Breast epithelium (tissue), 4 donors: ENCODE data around the gene PRRC2C. TPM values are rescaled to one million over a fixed set of nuclear protein-coding genes. Genes with fewer than 3 reads are reported as not detected.

Experiments
- DNase-seq, 2 donors: peaks; one replicate each; pipeline ENCODE4 v3.0.0-alpha.2; 2019; ENCODE audit warnings: low spot score in 2 of 2
- H3K27ac ChIP-seq, 2 donors: fragments of 200-600 bp; sonication (generic) in 1 of 2; one replicate each; pipeline ENCODE4 v1.5.1; 2016 to 2019; ENCODE audit warnings: mild to moderate bottlenecking in 1 of 2
- H3K27me3 ChIP-seq, 2 donors: fragments of 200-600 bp; sonication (generic) in 1 of 2; one replicate each; pipeline versions ENCODE4 v1.5.1 to v1.6.0; 2017 to 2019; ENCODE audit warnings: control low read depth in 1 of 2, mild to moderate bottlenecking in 1 of 2
- H3K36me3 ChIP-seq: fragments of 200-600 bp; one replicate; pipeline ENCODE4 v1.5.1; 2019
- H3K4me1 ChIP-seq, 2 donors: fragments of 200-600 bp; sonication (generic); one replicate each; pipeline ENCODE4 v1.5.1; 2016 to 2019; ENCODE audit warnings: control low read depth in 1 of 2
- H3K4me3 ChIP-seq, 3 donors: fragments of 200-600 bp; sonication (generic); 1 replicate in 2 of 3; 2 replicates in 1 of 3; pipeline ENCODE4 v1.5.1; 2016 to 2019; ENCODE audit warnings: mild to moderate bottlenecking in 3 of 3, moderate library complexity in 2 of 3
- H3K9me3 ChIP-seq, 2 donors: fragments of 200-600 bp; sonication (generic) in 1 of 2; one replicate each; pipeline ENCODE4 v1.5.1; 2016 to 2019; ENCODE audit warnings: control low read depth in 1 of 2
- POLR2A ChIP-seq: fragments of 450-650 bp; IDR thresholded peaks from one replicate; pipeline ENCODE4 v1.6.1; 2016; ENCODE audit warnings: antibody characterized with exemption, mild to moderate bottlenecking, moderate library complexity
- POLR2AphosphoS5 ChIP-seq, 3 donors: sonication (generic); formaldehyde crosslinking; IDR thresholded peaks; one replicate each; pipeline ENCODE4 v1.6.1; 2017; ENCODE audit warnings: antibody characterized with exemption in 3 of 3
- intact Hi-C: fragments of 100-400 bp; cut with DNase I; formaldehyde crosslinking; loops from one replicate; pipeline ENCODE4 v1.15.1; 2023; ENCODE audit warnings: low total_unique reads
- total RNA-seq, 3 donors: library from RNA; depleted of rRNA; stranded (reverse); fragments of >200 nt; gene quantifications; one replicate each; pipeline ENCODE4 v1.1.0, GENCODE V29; 2016
- TF ChIP-seq, protein P1 (sequence below), 3 donors: fragments of 450-650 bp; IDR thresholded peaks; one replicate each; pipeline ENCODE4 v1.5.1; 2016 to 2017; ENCODE audit warnings: antibody characterized with exemption in 3 of 3, mild to moderate bottlenecking in 3 of 3, moderate library complexity in 3 of 3

PRRC2C gene
- total RNA-seq, 3 donors from 2014 or later, result 91.1 to 126 (median 96.0) TPM

DNA sequence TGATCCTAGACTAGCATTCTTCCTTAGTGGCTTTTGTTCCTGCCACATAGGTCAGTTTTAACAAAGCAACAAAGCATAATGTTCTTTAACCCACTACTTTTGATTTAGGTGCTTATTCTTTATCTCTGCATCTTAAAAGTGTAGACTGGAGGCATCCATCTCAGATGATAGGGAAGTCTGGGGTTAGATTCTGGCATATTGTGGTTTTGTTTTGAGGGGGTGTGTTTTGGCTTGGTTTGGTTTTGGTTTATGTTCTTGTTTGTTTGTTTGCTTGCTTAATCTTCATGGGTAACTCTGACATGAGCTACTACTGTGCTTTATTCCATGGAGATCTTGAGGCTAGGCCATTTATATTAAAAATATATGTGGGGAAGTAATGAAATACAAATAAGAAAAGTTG lies 96.4 kb downstream of the PRRC2C start:
- Histone ChIP-seq H3K9me3 (no peaks in the 10 kb centered on the region), H3K4me3 (no peak overlapping the region), H3K36me3 (peaks cover 7% of the 10 kb centered on the region), H3K27me3 (no peaks in the 10 kb centered on the region), H3K4me1 (no peaks in the 10 kb centered on the region), H3K27ac (no peak overlapping the region)
- DNase-seq, result no peak
- TF ChIP-seq POLR2A (no peak), POLR2AphosphoS5 (IDR thresholded peaks at IDR 0.05) (no peak)
- TF ChIP-seq, protein P1, sequence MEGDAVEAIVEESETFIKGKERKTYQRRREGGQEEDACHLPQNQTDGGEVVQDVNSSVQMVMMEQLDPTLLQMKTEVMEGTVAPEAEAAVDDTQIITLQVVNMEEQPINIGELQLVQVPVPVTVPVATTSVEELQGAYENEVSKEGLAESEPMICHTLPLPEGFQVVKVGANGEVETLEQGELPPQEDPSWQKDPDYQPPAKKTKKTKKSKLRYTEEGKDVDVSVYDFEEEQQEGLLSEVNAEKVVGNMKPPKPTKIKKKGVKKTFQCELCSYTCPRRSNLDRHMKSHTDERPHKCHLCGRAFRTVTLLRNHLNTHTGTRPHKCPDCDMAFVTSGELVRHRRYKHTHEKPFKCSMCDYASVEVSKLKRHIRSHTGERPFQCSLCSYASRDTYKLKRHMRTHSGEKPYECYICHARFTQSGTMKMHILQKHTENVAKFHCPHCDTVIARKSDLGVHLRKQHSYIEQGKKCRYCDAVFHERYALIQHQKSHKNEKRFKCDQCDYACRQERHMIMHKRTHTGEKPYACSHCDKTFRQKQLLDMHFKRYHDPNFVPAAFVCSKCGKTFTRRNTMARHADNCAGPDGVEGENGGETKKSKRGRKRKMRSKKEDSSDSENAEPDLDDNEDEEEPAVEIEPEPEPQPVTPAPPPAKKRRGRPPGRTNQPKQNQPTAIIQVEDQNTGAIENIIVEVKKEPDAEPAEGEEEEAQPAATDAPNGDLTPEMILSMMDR (IDR thresholded peaks at IDR 0.05), result no peak
- intact Hi-C loops, result no loop called here

- H3K4me3 ChIP-seq, result no peak overlapping the region
- no peak overlapping the region for H3K27ac ChIP-seq
- H3K36me3 ChIP-seq, result peaks cover 7% of the 10 kb centered on the region
- intact Hi-C loops, result no loop called here
- H3K27me3 ChIP-seq, result no peaks in the 10 kb centered on the region
- H3K9me3 ChIP-seq, result no peaks in the 10 kb centered on the region
- TF ChIP-seq POLR2A (no peak), POLR2AphosphoS5 (IDR thresholded peaks at IDR 0.05) (no peak)
- TF ChIP-seq, protein P1 (IDR thresholded peaks at IDR 0.05), result no peak
- no peaks in the 10 kb centered on the region for H3K4me1 ChIP-seq
- DNase-seq, result no peak
These were observed 97.3 kb downstream of the PRRC2C start for GRCh38 chr1:171582589-171582988.

- no peak overlapping the region for H3K4me3 ChIP-seq
- no peaks in the 10 kb centered on the region for H3K27me3 ChIP-seq
- peaks cover 15% of the 10 kb centered on the region for H3K36me3 ChIP-seq
- DNase-seq, result no peak
- no peaks in the 10 kb centered on the region for H3K9me3 ChIP-seq
- TF ChIP-seq POLR2A (no peak), POLR2AphosphoS5 (IDR thresholded peaks at IDR 0.05) (no peak)
- TF ChIP-seq, protein P1 (IDR thresholded peaks at IDR 0.05), result no peak
- no peak overlapping the region for H3K27ac ChIP-seq
- intact Hi-C loops, result no loop called here
- H3K4me1 ChIP-seq, result no peaks in the 10 kb centered on the region
These were observed 98.4 kb downstream of the PRRC2C start for GRCh38 chr1:171583591-171584201.

- no peak overlapping the region for H3K4me3 ChIP-seq
- TF ChIP-seq POLR2AphosphoS5 (IDR thresholded peaks at IDR 0.05) (no peak), POLR2A (no peak)
- TF ChIP-seq, protein P1 (IDR thresholded peaks at IDR 0.05), result no peak
- H3K9me3 ChIP-seq, result no peaks in the 10 kb centered on the region
- H3K4me1 ChIP-seq, result no peaks in the 10 kb centered on the region
- intact Hi-C loops, result no loop called here
- no peak for DNase-seq
- H3K36me3 ChIP-seq, result peaks cover 15% of the 10 kb centered on the region
- H3K27ac ChIP-seq, result no peak overlapping the region
- no peaks in the 10 kb centered on the region for H3K27me3 ChIP-seq
These were observed 100.4 kb downstream of the PRRC2C start for GRCh38 chr1:171585715-171586114.

GRCh38 chr1:171588230-171588629 lies 102.9 kb downstream of the PRRC2C start:
- no peak for DNase-seq
- Histone ChIP-seq H3K36me3 (peaks cover 15% of the 10 kb centered on the region), H3K4me1 (no peaks in the 10 kb centered on the region), H3K27me3 (no peaks in the 10 kb centered on the region), H3K4me3 (no peak overlapping the region), H3K27ac (no peak overlapping the region), H3K9me3 (no peaks in the 10 kb centered on the region)
- intact Hi-C loops, result no loop called here
- no peak for TF ChIP-seq POLR2A
- TF ChIP-seq, protein P1 (IDR thresholded peaks at IDR 0.05), result no peak
- TF ChIP-seq POLR2AphosphoS5 (IDR thresholded peaks at IDR 0.05), result no peak
